ENCODE results near the gene FFAR1.

The FFAR1 gene

DNA sequence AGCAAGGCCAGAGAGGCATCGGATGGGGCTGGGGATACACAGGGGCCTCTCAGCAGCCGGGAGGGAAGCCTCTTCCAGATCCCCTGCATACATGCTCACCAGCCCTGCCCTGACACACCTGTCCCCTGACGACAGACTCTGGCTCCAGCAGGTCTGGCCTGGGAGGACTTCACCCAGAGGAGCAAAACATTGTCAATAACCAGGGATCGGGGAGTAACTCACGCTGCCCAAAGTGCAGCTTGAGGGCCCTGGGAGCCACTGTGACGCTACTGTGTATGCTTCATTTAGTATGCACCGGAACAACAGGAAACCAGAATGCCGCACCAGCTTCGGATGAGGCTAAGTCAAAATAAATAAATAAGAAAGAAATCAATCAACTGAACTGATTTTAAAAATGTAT lies 31.1 kb upstream of the FFAR1 start:
- DNase-seq: no peak

DNA sequence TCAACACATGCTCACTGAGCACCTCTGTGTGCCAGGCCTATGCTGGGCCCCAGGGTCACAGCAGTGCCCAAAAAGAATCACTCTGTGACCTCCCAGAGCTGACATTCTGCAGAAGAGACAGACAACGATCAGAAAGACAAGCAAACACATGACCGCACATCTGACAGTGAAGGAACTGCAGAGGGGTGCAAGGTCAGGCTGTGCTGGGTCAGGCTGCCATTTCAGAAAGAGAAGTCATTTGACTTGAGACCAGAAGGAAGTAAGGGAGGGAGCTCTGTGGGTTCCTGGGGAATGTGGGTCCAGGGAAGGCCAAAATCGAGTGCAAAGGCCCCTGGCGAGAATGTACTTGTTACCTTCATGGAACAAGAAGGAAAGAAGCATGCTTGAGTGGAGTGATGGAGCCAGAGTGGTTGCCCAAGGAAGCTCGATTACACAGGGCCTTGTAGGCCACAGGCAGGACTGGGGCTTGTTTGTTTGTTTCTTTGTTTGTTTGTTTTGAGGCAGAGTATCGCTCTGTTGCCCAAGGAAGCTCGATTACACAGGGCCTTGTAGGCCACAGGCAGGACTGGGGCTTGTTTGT lies 30.1 kb upstream of the FFAR1 start:
- no peak for DNase-seq

GRCh38 chr19:35318679-35319448 lies 28.8 kb upstream of the FFAR1 start:
- DNase-seq: no peak

GRCh38 chr19:35320065-35320713 lies 27.5 kb upstream of the FFAR1 start:
- DNase-seq: no peak

- DNase-seq: no peak
Measured at GRCh38 chr19:35321291-35321690, 26.4 kb upstream of the FFAR1 start.

DNA sequence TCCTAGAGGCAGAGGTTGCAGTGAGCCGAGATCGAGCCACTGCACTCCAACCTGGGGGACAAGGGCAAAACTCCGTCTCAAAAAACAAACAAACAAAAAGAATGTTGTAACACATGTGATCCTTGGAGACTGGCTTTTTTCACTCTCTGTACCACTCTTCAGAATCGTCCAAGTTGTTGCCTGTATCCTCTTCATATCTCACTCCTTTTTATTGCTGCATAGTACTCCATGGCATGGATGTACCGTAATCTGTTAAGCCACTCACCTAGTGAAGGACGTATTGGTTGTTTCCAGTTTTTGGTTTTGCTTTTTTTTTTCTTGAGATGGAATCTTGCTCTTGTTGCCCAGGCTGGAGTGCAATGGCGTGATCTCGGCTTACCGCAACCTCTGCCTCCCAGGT lies 25.7 kb upstream of the FFAR1 start:
- DNase-seq: no peak

- DNase-seq: no peak
Measured at GRCh38 chr19:35327642-35328041, 20.1 kb upstream of the FFAR1 start.

DNA sequence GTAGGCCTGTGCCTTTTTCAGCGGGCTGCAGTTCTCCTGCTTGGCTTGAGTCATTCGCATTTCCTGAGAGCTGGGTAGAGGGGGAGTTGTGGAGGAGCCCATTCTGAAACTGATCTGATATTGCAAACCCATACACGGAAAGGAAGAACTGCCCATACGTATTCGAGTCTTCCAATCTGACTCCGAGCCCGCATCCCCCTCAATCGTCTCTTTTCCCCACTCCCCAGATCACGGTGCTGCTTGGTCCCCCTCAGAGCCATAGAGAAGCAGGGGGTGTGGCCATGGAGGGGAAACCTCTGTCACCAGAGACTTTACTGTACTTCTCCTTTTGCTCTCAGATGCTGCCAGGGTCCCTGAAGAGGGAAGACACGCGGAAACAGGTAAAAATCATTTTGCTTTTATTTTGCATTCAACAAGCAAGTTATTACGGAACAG lies 18.8 kb upstream of the FFAR1 start, which contains the start of gene CD22:
CD22 (plus strand) TSS at position 337 of the 435 bp plus-strand sequence. CDS start 2,854 bp downstream, outside the sequence.
- no peak for DNase-seq

DNA sequence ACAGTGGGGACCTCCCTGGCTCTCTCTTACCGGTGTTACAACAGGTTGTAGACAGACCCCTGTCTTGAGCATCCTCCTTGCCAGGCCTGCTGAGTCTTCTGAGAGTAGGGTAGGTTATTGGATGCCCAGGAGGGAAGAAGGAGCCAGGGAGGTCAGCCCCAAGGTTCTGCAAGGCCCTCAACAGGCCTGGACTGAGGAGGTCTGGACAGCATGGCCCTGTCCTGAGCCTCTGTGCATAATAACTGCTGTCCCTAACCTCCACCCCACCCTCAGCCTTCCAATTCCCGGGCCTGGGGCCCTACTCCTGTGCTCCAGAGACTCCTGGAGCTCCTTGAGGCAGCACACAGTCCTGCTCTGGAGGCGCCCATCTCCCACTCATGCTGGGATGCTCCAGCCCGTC lies 18.4 kb upstream of the FFAR1 start:
- no peak for DNase-seq

DNA sequence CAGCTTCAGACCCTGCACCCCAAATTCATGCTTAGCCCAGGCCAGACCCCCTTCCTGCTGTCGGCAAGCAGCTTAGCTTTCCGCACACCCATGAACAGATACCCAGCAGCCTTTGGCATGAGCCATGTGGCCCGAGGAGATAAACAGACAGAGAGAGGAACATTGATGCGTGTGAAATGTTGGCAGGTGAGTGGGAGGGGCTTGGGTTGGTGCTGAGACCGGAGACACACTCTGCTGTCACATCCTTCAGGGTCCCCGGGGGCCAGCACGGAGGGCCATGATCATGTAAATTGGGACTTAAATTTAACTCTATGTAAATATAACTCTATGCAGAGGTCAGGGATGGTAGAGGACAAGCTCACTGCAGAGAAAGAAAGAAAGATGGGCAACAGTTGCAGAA lies 17.2 kb upstream of the FFAR1 start:
- DNase-seq: no peak

GRCh38 chr19:35331551-35332214 lies 16.0 kb upstream of the FFAR1 start:
- no peak for DNase-seq

- peak in 1 of 4 experiments; percentile 35 for DNase-seq
Measured at GRCh38 chr19:35332817-35333216, 14.9 kb upstream of the FFAR1 start.

GRCh38 chr19:35334144-35334753 lies 13.5 kb upstream of the FFAR1 start:
- no peak for DNase-seq

- DNase-seq: no peak
Measured at GRCh38 chr19:35336166-35336955, 11.3 kb upstream of the FFAR1 start.

DNA sequence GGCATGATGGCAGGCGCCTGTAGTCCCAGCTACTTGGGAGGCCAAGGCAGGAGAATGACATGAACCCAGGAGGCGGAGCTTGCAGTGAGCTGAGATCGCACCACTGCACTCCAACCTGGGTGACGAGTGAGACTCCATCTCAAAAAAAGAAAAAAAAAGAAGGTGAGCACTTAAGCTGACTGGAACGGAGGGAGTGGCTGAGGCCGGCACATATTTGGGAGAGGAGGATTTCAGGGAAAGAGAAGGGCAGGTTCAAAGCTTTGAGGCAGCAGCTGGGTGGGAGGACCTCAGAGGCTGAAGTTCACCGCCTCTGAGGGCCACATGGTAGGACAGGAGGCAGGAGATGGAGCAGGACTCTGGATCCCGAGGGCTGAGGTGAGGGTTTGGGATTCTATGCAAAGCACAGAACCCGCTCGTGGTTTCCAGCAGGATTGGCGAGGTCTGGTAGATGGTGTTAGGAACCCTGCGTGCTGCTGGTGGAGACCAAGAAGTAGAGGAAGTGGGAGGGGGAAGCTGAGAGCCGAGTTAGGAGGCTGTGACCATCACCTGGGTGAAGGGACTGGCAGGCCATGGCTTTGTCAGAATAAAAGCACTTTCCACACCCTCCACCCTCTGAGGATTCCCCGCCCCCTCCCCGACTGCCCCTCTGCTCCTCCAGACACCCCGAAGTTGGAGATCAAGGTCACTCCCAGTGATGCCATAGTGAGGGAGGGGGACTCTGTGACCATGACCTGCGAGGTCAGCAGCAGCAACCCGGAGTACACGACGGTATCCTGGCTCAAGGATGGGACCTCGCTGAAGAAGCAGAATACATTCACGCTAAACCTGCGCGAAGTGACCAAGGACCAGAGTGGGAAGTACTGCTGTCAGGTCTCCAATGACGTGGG lies 10.4 kb upstream of the FFAR1 start:
- DNase-seq: no peak

DNA sequence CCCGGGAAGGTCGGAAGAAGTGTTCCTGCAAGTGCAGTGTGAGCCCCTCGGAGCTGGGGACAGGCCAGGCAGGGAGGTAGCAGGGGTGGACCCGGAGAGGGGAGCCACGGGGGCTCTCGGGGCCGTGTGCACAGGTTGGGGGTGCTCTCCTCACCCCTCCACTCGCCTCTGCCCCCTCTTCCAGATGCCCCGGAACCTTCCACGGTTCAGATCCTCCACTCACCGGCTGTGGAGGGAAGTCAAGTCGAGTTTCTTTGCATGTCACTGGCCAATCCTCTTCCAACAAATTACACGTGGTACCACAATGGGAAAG lies 9.8 kb upstream of the FFAR1 start:
- no peak for DNase-seq

DNA sequence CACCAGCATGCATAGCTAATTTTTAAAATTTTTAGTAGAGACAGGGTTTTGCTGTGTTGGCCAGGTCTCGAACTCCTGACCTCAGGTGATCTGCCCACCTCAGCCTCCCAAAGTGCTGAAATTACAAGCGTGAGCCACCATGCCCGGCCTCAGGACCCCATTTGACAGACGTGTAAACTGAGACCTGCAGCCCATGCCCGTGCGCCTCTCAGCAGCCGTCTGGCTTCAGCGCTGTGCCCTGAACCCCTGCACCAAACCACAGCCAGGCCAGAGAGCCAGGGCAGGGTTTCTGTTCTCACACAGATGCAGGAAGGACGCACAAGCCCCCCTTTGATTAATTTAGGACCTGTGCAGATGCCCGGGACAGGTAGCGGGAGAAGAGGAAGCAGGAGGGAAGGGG lies 7.3 kb upstream of the FFAR1 start:
- DNase-seq: no peak

- DNase-seq: no peak
Measured at GRCh38 chr19:35341006-35341405, 6.7 kb upstream of the FFAR1 start.

DNA sequence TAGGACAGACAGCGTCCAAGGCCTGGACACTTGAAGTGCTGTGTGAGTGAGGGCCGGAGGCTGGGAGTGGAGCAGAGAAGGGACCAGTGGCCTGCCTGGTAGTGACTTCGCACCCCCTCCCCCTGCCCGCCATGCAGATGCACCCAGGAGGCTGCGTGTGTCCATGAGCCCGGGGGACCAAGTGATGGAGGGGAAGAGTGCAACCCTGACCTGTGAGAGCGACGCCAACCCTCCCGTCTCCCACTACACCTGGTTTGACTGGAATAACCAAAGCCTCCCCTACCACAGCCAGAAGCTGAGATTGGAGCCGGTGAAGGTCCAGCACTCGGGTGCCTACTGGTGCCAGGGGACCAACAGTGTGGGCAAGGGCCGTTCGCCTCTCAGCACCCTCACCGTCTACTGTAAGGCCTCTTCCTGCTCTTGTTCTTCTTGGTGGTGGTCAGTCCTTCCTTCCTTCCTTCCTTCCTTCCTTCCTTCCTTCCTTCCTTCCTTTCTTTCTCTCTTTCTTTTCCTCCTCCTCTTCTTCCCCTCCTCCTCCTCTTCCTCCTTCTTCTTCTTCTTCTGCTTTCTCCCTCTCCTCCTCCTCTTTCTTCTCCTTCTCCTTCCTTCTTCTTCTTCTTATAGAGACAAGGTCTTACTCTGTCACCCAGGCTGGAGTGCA lies 6.0 kb upstream of the FFAR1 start:
- DNase-seq: no peak

- no peak for DNase-seq
Measured at GRCh38 chr19:35342430-35342829, 5.3 kb upstream of the FFAR1 start.

- DNase-seq: no peak
Measured at GRCh38 chr19:35344511-35345031, 3.1 kb upstream of the FFAR1 start.
